GM19468 (cell line): Measurements from ENCODE around the gene KLF6.

ENCODE experiments used
- ATAC-seq: cut with Tn5 transposase; IDR thresholded peaks from one replicate; pipeline ENCODE4 v1.9.1; 2021; ENCODE audit warnings: mild to moderate bottlenecking, moderate library complexity, moderate number of reproducible peaks; ENCODE audit not compliant: unreplicated experiment; ENCODE audit errors: extremely low read depth

The KLF6 gene

GRCh38 chr10:3784510-3785250, at the start of gene KLF6:
Gene KLF6 (minus strand): TSS chr10:3785209. CDS start chr10:3785014, 195 bp downstream.
- ATAC-seq, result no peak

GRCh38 chr10:3834404-3834803, 49.4 kb upstream of the KLF6 start:
- no peak for ATAC-seq

- no peak for ATAC-seq
Observed at GRCh38 chr10:3833046-3833445, 48.0 kb upstream of the KLF6 start.

- no peak for ATAC-seq
Observed at GRCh38 chr10:3832022-3832786, 47.2 kb upstream of the KLF6 start.

GRCh38 chr10:3831608-3832007, 46.6 kb upstream of the KLF6 start:
- no peak for ATAC-seq

GRCh38 chr10:3830946-3831345, 45.9 kb upstream of the KLF6 start:
- ATAC-seq, result no peak

GRCh38 chr10:3829156-3830050, 44.4 kb upstream of the KLF6 start:
- ATAC-seq, result no peak

- ATAC-seq, result no peak
Observed at GRCh38 chr10:3828404-3829155, 43.6 kb upstream of the KLF6 start.

- no peak for ATAC-seq
Observed at GRCh38 chr10:3827768-3828403, 42.9 kb upstream of the KLF6 start.

GRCh38 chr10:3827266-3827665, 42.3 kb upstream of the KLF6 start:
- no peak for ATAC-seq

GRCh38 chr10:3825862-3826351, 40.9 kb upstream of the KLF6 start:
- no peak for ATAC-seq

- no peak for ATAC-seq
Observed at GRCh38 chr10:3825244-3825643, 40.2 kb upstream of the KLF6 start.

- ATAC-seq, result no peak
Observed at GRCh38 chr10:3822541-3823330, 37.7 kb upstream of the KLF6 start.

- no peak for ATAC-seq
Observed at GRCh38 chr10:3820255-3820654, 35.2 kb upstream of the KLF6 start.

GRCh38 chr10:3816995-3817394, 32.0 kb upstream of the KLF6 start:
- ATAC-seq, result no peak

- ATAC-seq, result no peak
Observed at GRCh38 chr10:3814838-3815220, 29.8 kb upstream of the KLF6 start.

- no peak for ATAC-seq
Observed at GRCh38 chr10:3813986-3814837, 29.2 kb upstream of the KLF6 start.

- no peak for ATAC-seq
Observed at GRCh38 chr10:3813267-3813666, 28.3 kb upstream of the KLF6 start.
